NCI-H2227 treated with DMSO at 0.1 percent for 48 hours (cell line): ENCODE measurements around the gene KCNN3.

ENCODE experiments used
- DNase-seq: peaks from one replicate; lab custom pipeline; 2025; lab: John Stamatoyannopoulos, UW

KCNN3 gene

DNA sequence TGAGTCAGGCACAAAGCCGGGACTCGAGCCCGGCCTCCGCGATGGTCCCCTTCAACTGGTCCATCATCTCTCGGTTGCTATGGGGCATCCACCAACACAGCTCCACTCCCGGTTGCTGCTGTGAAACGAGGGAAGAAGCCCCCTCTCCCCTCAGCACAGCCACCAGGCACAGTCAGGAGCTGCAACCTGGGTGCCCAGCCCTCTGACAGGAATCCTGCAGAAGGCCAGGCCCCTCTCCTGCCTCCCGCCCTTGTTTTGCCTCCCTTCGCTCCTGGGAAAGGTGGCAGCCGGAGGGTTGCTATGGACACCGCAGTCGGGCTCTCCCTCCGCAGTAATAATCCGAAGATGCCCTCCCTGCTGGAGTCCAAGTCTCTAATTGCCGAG, 8.9 kb upstream of the KCNN3 start:
- no peak for DNase-seq

DNA sequence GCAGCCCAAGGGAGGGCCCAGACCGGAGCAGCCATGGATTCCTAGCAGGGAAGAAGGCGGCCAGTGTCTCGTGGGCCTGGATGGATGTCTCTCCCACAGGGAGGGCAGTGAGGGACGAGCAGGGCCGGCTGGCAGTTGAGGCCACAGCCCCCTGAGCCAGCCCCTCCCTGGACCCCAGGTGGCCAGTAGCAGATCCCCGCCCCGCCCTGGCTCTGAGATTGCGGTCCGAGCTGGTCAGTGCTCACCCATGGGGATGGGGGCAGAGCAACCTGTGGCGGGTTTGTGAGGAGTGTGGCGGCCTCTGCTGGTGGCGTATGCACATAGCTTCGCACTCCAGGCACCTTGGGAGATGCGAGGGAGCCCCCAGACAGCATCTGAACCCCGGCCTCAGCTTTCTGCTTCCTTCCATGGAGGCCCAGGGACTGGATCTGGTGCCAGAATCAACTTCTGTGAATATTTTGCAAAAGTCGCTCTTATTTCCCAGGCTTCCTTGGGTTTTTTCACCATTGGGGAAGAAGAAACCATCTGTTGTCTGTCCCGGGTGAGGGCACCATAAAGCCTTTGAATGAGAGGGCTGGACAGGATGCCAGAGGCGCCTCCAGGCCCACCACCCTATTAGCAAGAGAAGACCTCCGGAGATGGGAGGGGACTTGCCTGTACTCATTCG, 8.4 kb upstream of the KCNN3 start:
- peak; percentile 90 for DNase-seq

DNA sequence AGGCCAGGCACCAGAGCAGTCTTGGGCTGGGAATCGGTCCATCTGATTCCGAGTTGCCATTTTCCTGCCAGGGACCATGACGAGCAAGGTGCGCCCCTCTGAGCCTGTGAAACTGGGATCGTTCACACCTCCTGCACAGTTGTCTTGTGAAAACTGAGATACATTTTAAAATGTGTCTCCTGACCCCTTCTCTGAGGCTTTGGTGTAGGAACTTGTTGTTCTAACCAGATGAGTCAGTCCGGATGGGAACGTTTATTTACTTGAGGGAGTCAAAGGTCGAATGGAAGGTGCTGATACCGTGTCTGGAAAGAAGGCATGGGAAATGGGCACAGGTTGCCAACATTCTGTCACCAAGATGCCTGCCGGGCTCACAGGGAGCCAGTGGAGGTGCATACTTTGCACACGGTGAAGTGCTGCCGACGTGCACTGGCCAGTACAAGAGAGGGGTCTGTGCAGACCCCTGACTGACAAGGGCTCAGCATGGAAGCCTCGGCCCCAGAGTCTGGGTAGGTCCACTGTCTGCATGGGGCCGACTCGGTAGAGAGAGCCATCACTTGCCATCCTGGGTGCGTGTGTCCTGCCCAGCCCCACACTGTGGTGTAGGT, 7.4 kb upstream of the KCNN3 start:
- DNase-seq = no peak

DNA sequence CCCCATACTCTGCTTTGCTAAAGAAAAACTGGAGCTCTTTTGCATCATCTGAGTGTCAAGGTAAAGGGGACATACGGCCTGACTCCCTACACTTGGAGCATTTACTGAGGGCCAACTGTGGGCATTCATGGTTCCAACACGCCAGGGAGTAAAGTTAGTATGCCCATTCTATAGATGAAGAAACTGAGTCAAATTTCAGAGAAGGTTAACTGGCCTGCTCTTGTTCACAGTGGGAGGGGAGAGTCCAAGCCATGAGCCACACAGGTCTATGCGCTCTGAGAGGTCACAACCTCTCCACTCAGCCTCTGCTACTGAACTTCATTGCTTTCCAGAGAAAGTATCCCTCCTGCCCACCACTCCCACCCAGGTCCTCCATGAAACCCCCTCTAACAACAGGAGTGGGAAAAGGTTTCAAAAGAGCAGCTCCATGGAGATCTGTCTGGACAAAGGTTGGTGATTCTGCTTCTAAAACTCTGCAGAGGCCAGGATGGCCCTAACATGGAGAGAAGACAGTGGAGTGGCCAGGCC, 6.8 kb upstream of the KCNN3 start:
- DNase-seq = no peak

DNA sequence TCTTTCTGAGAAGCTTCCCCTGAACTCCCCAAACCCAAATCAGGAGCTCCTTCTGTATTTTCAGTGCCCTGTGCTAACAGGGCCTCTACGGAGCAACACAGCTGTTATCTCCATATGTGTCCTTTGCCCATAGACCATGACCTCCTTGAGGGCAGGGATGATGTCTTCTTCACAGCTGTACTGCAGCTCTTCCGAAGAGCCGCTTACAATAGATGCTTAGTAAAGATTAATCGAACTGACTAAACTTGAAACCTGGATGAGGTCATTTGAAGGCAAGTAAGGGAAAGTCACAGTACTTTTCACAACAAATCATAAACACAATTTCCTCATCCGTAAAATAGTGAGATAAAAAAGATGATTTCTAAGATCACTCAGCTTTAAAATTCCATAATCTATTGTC, 4.4 kb upstream of the KCNN3 start:
- DNase-seq = no peak

DNA sequence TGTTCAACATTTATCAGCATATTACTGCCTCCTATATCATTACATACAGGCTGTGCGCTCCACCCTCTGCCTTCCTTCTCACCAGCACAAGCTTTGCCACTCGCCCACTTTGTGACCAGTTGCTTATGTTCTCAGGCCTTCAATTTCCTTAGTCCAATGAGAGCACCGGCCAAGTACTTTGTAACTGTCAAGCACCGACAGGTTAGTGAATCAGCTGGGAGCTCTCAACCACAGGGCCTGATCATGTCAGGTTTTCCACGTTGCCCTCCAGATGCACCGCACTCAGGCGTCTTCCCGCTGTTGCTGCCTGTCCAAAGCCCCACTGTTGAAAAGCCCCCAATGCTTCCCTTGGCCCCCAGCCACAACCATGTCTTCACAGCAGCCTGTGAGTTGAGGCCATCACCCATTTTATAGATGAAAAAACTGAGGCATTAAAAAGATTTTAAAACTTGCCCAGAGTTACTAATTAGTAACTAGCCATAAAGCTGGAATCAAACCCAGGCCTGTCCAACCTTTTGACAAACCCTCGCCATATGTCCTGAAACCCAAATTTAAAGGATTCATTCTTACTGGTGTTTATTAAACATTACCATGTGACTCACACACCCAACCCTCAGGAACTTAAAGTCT, 3.4 kb upstream of the KCNN3 start:
- no peak for DNase-seq

DNA sequence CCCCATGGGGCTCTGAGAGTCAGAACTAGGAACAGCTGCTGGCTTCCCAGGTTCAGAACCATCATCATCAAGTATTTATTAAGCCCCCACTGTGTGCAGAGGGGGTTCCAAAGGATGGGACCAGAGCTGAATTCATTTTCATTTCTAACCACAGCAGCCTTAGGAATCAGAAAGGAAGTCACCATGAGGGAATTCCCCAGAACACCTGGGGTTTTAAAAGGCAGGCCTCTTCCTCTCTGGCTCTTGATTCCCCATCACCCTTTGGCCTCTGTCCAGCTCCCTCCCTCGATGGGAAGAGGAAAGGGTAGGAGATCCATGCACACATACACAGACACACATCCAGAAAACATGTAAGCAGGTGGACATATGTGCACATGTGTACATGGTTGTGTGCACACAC, 1.3 kb upstream of the KCNN3 start:
- no peak for DNase-seq

DNA sequence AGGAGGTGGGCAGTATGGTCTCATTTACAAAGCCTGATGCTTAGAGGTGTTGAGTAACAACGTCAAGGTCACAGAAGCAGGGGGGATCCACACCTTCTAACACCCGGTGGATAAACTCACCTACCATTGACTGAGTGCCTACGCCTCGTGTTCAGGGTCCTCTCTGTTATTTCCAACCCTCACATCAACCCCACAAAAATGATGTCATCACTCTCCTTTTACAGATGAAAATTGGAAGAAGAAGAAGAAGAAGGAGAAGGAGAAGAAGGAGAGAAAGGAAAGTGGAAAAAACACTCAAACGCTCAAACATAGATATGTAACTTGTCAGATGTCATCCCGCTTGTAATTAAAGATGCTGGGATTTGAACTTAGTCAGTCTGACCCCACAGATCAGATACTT, 653 bp upstream of the KCNN3 start:
- DNase-seq = no peak

DNA sequence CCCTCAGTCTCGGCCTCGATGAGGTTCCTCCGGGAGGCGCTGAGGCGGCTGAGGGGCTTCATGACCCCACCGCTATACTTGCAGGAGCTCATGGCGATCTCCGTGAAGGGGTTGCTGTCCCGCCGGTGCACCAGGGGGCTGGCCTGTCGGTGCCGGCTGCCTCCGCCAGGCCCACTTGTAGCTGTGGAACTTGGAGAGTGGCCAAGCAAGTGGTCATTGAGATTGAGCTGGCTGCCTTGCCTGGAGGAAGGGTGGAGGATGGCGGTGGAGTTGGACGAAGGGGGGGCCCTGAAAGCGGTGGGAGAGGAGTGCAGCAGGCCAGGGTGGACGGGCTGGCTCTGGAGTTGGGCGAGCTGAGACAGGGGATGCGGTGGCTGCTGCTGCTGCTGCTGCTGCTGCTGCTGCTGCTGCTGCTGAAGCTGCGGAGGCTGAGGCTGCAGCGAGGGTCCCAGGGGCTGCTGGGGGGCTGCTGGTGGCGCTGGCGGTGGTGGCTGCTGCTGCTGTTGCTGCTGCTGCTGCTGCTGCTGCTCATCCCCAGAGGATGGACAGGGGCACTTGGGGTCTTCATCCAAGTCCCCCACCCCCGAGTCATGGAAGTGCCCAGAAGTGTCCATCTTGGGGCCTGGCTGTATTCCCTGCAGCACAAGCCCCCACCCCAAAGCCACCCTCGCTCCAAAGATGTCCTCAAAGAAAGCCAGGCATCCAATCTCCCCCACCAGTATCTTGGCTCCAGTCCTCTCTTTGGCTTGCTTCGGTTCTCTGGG, 548 bp downstream of the KCNN3 start:
- DNase-seq = no peak

DNA sequence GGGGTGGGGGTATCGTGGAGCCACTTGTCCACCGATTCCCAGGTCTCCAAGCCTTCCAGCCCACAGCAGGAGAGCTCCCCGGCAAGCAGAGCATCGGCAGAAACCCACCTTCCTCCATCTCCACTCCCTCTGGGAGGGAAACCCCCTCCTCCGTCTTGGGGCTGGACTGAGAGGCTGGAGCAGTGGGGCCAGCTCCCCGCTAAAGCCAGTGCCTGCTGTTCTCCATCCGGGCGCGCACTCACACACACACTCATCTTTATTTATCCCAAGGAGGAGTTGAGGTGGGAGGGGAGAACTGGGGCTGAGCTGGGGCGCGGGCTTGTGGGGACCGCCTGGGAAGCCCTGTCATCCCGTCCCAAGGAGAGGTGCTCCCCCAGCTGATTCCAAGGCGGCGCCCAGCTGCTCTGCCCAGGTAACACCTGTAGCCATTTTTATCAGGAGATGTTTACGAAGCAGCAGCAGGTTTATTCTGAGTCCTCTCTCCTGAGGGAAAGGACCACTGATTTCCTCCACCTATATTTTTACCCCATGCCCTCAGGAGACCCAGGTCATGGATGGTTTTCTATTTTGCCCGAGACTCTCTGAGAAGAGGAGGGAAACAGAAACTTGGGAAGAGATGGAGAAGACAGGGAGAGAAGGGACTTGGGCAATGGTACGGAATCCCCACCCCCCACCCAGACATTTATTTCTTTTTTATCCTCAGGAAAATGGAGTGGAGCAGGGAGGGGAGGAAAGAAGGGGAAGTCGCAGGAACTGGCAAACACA, 2.1 kb downstream of the KCNN3 start:
- no peak for DNase-seq

DNA sequence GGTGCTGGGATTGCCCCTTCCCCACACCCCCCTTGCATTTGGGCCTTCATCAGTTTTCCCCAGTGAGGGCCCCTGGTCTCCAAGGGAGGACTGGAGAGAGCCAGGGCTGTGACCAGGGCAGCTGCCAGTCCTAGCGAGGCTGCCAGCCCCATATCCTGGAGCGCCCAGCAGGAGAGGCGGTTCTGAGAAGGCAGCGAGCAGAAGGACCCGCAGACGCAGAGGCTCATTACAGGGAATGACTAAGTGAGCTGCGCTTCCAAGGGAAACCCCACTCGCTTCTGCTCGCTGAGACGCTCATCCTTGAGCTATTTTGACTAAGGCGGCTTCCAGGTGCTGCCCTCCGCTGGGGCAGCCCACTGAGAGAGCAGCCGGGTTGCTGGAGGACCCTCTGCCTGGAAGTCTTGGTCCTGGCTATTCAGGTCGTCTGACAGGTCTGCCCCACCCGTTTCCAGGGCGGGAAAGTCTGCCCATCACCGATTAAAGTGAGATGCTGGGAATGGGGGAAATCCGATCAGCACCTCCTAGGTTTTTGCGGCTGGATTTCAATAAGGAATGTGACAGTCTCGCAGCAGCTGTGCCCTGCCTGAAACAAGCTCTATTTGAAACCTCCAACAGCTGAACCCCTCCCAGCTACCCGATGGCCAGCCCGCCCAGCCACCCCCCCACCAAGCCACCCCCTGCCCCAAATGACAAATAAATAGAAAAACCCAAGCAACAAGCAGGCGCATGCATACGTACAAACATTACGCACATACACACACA, 2.8 kb downstream of the KCNN3 start:
- DNase-seq = peak; percentile 41

DNA sequence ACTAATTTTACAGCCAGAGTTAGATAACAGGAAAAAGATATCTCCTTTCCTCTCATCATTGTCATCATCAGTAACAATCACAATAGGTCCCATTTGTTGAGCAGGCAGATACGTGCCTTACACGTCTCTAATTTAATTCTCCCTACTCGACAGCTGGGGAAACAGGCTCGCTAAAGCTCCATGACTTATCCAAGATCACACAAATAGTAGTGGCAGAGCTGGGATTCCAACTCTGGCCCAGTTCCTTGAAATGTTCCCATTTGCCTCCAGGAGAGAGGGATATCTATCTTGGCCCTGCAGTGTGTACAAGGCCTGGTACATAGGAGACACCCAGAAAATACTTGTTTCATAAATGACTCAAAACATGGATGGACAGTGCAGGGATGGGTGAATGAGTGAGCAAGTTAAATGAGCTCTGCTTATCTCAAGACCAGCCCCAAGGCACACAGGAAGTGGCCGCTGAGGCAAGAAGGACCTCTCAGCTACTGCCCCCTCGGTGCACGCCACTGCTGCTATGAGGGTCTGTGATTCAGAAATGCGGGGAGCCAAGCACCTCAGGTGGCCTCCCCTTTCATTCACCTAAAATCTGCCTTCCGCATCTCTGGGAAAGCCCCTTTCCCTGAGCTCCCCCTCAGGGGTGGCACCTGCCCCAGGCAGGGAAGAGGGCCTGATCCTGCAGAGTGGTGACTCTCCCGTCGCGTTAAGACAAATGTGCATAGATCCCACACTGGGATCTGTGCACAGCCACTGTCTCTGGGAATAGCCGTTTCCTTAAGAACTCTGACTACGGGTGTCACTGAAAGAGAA, 3.6 kb downstream of the KCNN3 start:
- no peak for DNase-seq

DNA sequence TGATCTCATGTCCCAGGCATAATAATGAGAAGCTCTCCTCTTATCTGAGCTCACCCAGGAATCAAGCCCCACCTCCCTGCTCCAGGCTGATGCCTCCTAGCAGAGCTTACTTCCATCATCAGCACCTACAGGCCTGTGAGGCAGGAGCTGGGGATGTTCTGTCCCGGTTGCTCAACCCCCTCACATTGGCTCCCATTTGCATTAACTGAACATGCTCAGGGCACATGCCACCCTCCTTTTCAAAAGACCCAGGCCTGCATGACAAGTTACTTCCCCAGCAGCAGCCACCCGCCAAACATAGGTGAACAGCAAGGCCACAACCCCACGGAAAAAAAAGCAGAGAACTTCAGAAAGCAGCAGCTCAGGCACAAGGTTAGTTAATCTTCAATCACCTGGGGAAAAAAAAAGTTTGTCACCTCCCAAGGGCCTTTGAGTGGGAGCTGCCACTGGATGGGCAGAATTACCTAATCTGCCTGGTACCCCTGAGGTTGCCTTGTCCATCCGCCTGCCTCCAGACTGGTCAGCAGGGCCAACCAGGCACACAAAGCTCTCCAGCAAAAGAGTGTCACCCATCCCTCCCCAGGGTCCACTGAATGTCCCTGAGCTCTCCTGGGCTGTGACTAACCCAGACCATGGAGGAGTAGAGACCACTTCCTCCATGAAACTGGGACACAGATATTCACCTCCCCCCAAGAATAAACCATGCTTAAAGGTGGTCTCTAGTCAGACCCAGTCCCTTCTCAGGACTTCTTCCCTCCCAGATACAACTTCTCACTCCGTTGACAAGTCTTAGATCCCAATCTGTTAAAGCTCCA, 4.4 kb downstream of the KCNN3 start:
- no peak for DNase-seq

DNA sequence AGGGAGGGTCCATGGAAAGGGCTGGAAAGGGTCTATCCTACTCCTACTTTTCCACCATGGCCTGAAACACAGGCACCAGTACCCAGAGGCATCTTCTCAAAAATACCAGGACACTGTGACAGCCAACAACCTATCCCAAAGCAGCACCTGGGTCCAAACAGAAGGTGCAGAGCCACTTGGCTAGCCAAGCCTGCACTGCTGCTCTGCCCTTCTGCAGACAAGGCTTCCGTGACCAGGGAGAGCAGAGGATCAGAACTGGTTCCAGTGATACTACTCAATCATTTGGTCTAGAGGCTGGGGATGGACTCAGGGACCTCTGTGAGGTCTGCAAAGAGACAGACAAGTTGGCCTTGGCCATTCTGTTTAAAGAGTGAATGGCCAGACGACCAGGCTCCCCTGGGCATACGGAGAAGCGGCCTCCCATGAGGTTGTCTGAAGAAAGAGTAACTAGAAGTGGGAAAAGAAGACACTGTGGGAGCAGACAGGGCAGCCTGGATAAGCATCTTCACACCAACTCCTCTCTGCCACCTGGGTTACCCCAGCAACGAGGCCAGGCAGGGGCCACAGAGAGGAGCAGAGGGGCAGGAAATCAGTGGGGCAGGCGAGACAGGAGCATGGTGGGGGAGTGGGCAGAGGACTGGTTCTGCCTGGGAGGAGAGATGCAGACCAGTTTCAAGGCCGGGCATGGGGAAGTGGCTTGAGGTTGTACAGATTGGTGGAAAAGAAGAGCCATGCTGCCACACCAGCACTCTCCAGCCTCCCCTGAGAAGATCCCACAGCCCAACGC, 5.7 kb downstream of the KCNN3 start:
- DNase-seq = no peak

DNA sequence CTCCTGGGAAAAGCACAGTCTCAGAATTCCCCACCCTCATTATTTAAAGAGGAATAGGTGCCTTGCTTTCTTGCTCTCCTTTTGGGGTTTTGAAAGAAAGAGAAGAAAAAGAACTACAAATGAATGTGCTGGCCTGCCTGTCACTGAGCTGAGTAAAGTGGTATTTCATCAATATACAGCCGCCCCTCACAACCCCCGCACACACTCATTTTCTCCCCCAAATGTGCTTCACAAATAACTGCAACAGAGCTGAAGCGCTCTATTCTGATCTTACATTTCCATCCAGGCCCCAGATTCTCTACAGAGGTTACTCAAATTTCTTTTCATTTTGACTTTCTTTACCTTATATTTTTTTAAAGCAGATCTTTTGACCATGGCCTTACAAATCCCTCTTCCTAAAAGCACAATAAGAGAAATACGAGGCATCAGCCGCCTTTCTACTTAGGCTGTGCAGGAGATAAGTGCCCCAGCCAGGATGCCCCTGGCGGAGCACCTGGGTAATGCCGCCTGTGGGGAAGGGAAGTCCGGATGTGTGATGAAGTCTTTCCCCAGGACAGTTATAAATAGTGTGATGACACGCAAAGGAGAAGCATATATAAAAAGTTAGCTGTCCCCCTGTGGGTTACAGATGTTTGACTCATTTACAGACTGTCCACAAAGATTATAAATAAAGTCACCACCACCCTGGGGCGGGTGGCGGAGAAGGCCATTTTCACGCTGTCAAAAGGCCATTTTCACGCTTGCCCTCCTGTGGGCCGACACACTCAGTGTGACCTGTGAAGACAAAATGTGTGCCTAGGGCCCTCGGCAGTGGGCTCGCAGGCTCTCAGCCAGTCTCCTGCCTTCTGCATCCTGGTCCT, 6.5 kb downstream of the KCNN3 start:
- peak; percentile 9 for DNase-seq

DNA sequence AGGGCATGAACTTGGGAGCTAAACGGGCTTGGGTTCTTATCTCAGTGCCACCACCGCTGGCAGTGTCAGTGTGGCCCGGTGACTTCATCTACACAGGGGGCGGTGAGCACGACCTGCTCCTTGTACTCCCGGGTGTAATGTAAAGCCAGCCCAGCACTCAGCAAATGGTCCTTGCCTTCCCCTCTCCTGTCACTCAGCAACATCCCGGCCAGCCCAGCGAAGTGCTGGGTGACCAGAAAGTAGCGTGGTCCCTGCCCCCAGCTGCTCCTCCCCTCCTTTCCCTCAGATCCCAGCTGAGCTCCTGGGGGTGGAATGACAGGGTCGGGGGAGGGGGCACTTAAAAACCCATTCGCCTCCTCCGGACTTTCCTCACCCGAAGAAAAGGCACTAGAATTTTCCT, 7.2 kb downstream of the KCNN3 start:
- peak; percentile 21 for DNase-seq

DNA sequence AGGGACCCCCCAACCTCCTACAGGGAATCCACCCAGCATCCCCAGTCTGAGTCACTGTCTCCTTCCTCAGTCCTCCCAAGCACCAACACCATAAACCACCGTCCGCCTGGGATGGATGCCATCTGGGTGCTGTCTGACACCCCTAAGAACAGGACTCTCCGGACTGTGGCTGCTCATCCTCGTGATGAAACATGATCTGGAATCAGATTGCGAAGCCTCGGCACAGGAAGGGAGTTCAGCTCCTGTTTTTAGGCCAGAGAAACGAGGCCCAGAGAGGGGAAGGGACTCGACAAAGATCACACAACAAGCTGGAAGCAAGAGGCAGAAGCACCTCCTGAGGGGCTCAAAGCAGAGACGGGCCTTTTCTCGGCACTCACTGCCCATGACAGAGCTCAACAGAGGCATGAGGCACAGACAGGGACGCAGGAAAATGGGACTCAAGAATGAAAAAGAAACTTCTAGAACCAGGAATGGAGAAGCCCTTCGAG, 8.4 kb downstream of the KCNN3 start:
- DNase-seq = no peak
